ENCODE measurements around the gene NOTCH1.
"Not testable (repeated sequence)": the region's sequence is repeated elsewhere in the genome, so short reads cannot be mapped to it uniquely, and the experiment has no call there.

Gene NOTCH1

DNA sequence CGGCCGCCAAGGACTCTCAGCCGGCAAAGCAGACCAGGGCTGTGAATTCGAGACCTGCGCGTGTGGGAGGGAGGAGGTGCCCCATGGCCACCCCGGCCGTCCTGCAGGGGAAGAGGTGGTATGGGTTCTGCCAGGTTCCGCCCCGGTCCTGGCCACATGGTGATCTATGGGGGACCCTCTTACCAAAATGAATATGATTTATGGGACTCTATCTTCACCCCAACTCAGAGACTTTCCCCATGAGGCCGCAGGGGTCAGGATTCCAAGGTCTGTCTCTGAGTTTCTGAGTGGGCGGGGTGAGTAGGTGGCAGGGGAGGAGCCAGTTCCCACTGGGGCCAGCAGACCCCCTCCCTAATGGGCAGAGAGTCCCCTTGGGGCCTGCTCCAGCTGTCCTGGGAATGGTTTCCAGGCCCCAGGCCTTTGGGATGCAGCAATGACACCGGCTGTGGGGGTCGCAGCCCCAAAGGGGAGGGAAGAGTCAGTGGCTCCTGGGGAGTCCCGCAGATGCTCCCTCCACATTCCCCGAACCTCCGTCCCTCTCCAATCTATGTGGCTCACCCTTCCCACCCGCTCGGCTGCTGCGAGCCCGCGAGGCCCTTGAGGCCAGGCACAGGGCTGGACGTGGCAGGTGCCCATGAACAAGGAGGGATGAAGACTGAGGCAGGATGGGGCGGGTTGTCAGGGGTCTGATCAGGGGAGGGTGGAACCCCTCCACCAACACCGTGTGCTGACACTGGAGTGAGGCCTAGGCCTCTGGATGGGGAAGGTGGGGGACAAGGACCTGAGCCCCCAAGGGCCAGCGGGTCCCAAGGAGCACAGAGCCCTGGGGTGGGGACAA, 20.1 kb upstream of the NOTCH1 start:
- DNase-seq = no peak

DNA sequence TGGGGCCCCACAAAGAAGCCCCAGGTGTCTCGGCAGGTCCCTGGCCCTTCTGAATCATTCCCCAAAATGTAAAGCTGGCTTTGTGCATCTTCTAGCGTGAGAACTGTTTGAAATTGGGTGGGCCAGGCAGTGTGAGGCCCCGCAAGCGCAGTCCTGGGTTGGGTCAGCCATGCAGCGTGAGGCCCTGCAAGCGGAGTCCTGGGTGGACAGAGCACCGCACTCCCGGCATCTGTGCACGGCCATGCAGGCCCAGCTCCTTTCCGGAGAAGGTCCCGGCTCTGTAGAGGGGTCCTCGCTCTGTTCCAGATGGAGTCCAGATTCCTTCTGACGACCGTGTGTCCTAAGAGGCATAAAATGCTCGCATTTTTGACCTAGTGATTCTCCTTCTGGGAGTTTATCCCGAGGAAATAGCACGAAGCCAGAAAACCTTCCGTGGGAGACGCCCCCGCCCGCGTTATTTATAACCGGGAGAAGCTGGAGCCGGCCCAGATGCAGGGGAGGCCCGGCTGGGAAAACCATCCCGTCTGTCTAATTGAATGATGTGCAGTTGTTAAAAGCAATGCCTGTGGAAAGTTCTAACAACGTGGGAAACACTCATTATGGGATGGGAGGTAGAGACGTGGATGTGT, 19.4 kb upstream of the NOTCH1 start:
- DNase-seq = peak in 1 of 51 donors; percentile 20

- DNase-seq = peak in 6 of 51 donors; percentile 13 to 42 (median 34)
These were observed 18.6 kb upstream of the NOTCH1 start for GRCh38 chr9:136564379-136564988.

- DNase-seq = no peak
These were observed 17.9 kb upstream of the NOTCH1 start for GRCh38 chr9:136563646-136564325.

DNA sequence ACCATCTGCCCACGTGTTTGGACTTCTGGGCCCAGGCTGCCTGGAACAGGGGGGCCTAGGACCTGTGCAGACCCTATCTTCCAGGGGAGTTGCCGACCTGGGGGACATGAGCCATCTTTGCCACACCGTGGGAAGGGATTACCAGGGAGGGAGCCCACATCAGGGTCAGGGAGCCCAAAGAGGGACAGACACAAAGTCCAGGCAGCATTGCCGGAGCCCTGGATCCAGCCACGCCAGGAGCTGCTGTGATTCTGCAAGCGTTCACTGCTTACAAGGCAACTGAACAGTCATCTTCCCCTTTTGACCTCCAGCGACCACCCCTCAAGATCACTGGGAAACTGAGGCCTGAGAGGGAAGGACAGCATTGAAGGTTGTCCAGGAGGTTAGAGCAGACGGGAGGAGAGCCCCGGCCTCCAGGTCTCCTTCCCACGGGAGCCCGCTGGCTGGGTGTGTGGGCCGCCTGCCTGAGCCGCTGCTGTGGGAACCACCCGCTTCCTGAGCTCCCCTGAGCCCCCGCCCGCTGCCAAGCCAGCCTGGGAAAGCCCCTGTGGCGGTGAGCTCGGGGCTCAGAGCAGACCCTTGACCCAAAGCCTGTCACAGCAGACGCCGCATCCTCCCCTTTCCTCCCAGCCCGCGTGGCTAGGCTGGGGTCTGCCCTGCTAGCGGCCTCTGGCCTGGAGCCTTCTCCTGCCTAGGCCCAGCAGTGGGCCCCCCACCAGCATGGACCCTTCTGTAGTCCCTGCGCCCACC, 17.1 kb upstream of the NOTCH1 start:
- no peak for DNase-seq

- no peak for DNase-seq
These were observed 15.9 kb upstream of the NOTCH1 start for GRCh38 chr9:136561779-136562178.

- no peak for DNase-seq
These were observed 14.7 kb upstream of the NOTCH1 start for GRCh38 chr9:136560586-136560985.

- DNase-seq = not testable (repeated sequence)
These were observed 13.5 kb upstream of the NOTCH1 start for GRCh38 chr9:136559371-136559770.

DNA sequence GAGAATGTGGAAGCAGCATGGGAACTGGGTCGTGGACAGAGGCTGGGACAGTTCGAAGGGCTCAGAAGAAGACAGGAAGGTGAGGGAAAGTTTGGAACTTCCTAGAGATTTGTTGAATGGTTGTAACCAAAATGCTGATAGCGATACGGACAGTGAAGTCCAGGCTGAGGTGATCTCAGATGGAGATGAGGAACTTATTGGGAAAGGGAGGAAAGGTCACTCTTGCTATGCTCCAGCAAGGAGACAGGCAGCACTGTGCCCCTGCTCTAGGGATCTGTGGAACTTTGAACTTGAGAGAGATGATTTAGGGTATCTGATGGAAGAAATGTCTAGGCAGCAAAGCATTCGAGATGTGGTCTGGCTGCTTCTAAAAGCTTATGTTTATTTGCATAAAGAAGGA, 13.0 kb upstream of the NOTCH1 start:
- DNase-seq = not testable (repeated sequence)

GRCh38 chr9:136558373-136558772, 12.5 kb upstream of the NOTCH1 start:
- no peak for DNase-seq

DNA sequence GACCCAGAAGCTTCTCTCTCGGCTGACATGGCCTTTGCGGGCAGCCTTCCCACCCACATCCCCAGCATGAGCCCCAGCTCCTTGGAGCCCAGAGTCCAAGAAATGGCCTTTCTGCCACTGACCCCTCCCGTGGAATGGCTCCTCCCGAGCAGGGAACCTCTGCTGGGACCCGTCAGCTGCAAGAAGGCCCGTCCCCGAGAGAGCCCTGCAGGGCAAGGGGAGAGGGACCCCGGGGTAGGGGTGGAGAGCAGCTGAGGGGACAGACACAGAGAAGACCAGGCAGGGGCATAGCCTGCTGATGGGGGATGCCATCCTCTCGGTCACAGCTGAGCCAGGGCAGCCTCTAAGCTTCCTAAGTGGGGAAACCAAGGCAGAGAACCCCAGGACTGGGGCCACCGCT, 11.2 kb upstream of the NOTCH1 start:
- no peak for DNase-seq

- DNase-seq = no peak
These were observed 10.3 kb upstream of the NOTCH1 start for GRCh38 chr9:136556166-136556565.

DNA sequence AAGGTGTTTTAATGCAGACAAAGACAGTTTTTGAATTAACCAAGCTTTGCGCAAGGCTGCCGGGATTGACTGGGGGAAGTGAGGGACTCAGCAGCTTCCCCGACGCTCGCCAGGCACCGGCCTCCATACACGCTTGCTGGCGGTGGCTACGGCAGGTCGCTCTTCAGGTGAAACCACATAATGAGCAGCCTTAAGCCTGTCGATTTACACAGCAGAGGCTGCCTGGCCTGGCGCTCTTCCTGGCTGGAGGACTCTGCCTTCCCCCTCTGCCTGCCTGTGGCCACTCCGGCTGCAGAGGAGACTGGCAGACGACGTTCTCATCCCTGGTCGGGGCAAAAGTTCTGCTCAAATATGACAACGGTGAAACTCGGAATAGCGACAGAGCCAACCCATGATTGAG, 9.0 kb upstream of the NOTCH1 start:
- no peak for DNase-seq

DNA sequence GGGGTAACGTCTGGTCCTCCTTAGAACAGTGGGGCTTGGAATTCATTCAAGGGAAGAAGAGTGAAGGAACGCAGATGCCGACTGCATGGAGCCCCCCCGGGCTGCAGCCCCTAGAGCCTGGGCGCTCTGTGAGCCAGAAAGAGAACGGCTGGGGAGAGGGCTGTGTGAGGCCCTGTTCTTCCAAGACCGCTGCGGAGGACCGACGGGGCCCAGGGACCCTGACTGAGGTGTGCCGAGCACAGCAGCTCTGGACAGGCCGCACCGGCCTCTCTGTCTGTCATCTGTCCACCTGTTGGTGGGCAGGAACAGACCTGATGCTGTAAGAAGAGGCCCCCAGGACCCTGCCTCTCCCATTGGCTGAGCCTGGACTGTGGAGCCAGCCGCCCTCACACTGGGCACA, 7.7 kb upstream of the NOTCH1 start:
- no peak for DNase-seq

GRCh38 chr9:136552117-136552703, 6.4 kb upstream of the NOTCH1 start:
- peak in 3 of 51 donors; percentile 24 to 40 (median 35) for DNase-seq

DNA sequence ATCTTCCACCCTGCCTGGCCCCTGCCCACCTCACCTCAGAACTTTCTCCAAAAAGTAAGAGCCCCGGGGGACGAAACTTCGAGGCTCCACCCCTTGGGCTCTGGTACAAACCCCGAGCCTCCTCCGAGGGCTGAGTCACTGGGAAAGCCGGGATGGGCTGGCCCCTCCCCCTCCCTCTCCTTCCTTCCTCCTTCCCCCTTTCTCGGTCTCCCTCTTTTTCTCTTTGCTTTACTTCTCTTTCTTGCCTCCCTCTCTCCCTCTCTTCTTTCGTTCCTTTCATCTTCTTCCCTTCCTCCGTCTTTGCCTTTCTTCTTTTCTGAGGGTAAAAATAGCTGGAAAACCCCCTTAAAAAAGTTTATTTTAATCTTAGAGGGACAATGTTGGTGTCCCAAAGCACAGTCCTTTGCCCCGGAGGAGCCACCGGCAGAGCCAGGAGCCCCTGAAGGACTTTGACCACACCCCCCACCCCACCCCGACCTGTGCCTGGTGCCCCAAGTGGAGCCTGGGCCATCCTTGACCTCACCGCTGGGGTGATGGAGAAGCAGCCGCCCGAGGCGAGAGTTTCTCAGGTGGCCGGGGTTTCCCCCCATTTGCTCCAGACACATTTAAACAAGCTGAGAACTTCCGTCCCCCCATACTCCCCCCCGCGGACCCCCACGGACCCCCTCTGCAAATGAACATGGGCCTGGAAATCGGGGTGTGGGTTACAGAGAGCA, 5.7 kb upstream of the NOTCH1 start:
- DNase-seq = peak in 8 of 51 donors; percentile 19 to 56 (median 28)

DNA sequence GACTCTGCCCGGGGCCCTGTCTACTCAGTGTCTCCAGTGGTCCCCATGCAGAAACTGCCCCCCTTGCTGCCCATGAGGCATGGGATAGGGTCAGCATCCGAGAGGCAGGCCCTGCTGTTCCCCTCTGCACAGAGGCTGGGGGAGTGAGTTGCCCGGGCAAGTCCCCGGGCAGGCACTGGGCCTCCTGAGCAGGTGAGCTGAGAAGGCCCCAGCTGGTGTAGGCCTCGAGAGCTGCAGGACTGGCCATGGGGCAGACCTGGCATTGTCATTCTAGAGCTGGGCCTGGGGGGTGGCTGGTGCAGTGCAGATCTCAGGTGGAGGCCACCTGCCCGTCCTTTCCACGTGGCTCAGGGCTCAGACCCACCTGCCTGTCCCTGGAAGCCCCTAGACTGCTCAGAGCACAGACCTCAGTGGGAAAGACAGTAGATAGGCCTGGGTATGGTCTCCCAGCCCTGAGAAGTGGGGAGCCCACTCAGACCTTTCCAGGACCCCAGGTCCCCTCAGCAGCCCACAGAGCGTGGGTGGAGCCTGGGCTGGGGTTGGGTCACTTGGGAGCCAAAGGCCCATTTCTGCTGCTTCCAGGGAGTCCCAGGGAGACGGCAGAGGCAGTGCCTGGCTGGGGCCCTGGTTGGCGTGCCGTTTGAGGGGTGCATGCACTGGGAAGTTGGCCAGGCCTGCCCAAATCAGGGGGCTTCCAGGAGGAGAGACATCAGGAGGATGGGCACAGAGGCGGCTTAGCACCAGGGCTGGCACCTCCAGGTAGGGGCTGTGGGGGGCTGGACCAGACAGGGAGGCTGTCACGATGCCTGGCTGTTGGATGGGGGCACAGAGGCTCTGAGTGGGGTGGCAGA, 4.8 kb upstream of the NOTCH1 start:
- DNase-seq = no peak

- no peak for DNase-seq
These were observed 3.4 kb upstream of the NOTCH1 start for GRCh38 chr9:136549010-136549980.

All from hypothalamus (tissue), 51 donors.